ENCODE data around the gene MFAP3L. TPM values are rescaled to one million over a fixed set of nuclear protein-coding genes. Genes with fewer than 3 reads are reported as not detected.

The MFAP3L gene
- total RNA-seq, 1 experiment from 2014 or later = 5.1 TPM

GRCh38 chr4:170011921-170012628 is 14.1 kb downstream of the MFAP3L start:
- Histone ChIP-seq H3T11ph (ENCODE audit: low read length) (no peak overlapping the region), H3K27ac (ENCODE audit: insufficient read length, low read depth, low read length) (no peak overlapping the region), H3K9me3 (ENCODE audit: control insufficient read depth, low read depth, low read length) (no peaks in the 10 kb centered on the region), H3K79me2 (ENCODE audit: insufficient read depth, low read length) (no peaks in the 10 kb centered on the region), H2AK5ac (ENCODE audit: insufficient read length, low read length) (no peak overlapping the region), H3K4ac (ENCODE audit: low read depth, low read length) (no peak overlapping the region), H3K79me1 (ENCODE audit: insufficient read depth, low read depth, low read length, poor library complexity, severe bottlenecking) (no peaks in the 10 kb centered on the region), H2AFZ (ENCODE audit: low read length) (no peak overlapping the region), H3K23ac (ENCODE audit: insufficient read length, low read depth, low read length) (no peak overlapping the region), H3K4me2 (ENCODE audit: insufficient read depth, insufficient read length, low read length) (no peak overlapping the region), H2BK5ac (ENCODE audit: insufficient read length, low read length) (no peak overlapping the region), H2BK15ac (ENCODE audit: low read depth, low read length) (no peak overlapping the region), H3K4me1 (ENCODE audit: insufficient read depth, low read length) (no peaks in the 10 kb centered on the region), H4K20me1 (ENCODE audit: control insufficient read depth, insufficient read depth, insufficient read length) (no peaks in the 10 kb centered on the region), H3K9ac (ENCODE audit: extremely low read depth, insufficient read length, low read length) (no peak overlapping the region), H3K14ac (ENCODE audit: insufficient read depth, low read length) (no peak overlapping the region), H4K5ac (ENCODE audit: insufficient read length, low read depth, low read length) (no peak overlapping the region), H4K8ac (replicated peaks; ENCODE audit: insufficient read length, low read depth, low read length) (no peak overlapping the region), H2BK20ac (ENCODE audit: low read depth, low read length, poor library complexity, severe bottlenecking) (no peak overlapping the region), H4K91ac (ENCODE audit: insufficient read length, low read depth, low read length) (no peak overlapping the region), H2BK120ac (ENCODE audit: low read depth, low read length, poor library complexity, severe bottlenecking) (no peak overlapping the region), H3K23me2 (ENCODE audit: insufficient read length, low read depth, low read length, poor library complexity, severe bottlenecking) (no peaks in the 10 kb centered on the region), H3K27me3 (ENCODE audit: insufficient read depth, low read length) (no peaks in the 10 kb centered on the region), H3K56ac (ENCODE audit: insufficient read length, low read depth, low read length) (no peak overlapping the region), H2BK12ac (ENCODE audit: insufficient read length, low read depth, low read length) (no peak overlapping the region), H3K18ac (ENCODE audit: insufficient read length, low read depth, low read length) (no peak overlapping the region)
- Mint-ChIP-seq H3K4me1 (peaks cover 11 to 14% of the 10 kb centered on the region in 2 experiments), H3K27ac (no peak overlapping the region), H3K9me3 (peaks cover 0 to 8% of the 10 kb centered on the region in 2 experiments; a peak in 3 of 5 replicates), H3K4me3 (no peak overlapping the region), H3K36me3 (ENCODE audit: insufficient read depth in 1 of 3, low read depth in 3 of 3) (peaks cover 0 to 4% (median 0%) of the 10 kb centered on the region in 3 experiments; a peak in 2 of 7 replicates), H3K27me3 (ENCODE audit: low read depth) (no peaks in the 10 kb centered on the region)
- no CpG with 5 or more reads among the region's 7 CpGs for WGBS (ENCODE audit: extremely low coverage, insufficient read length, low lambda C conversion rate)
- no peak for DNase-seq
- TF ChIP-seq, protein P1, sequence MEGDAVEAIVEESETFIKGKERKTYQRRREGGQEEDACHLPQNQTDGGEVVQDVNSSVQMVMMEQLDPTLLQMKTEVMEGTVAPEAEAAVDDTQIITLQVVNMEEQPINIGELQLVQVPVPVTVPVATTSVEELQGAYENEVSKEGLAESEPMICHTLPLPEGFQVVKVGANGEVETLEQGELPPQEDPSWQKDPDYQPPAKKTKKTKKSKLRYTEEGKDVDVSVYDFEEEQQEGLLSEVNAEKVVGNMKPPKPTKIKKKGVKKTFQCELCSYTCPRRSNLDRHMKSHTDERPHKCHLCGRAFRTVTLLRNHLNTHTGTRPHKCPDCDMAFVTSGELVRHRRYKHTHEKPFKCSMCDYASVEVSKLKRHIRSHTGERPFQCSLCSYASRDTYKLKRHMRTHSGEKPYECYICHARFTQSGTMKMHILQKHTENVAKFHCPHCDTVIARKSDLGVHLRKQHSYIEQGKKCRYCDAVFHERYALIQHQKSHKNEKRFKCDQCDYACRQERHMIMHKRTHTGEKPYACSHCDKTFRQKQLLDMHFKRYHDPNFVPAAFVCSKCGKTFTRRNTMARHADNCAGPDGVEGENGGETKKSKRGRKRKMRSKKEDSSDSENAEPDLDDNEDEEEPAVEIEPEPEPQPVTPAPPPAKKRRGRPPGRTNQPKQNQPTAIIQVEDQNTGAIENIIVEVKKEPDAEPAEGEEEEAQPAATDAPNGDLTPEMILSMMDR (conservative IDR thresholded peaks at IDR 0.05) = no peak

Data from H9 (cell line).